Calu3 (cell line): ENCODE results near the gene PLEKHA6. TPM values are rescaled to one million over a fixed set of nuclear protein-coding genes. Genes with fewer than 3 reads are reported as not detected.

ENCODE experiments used
- BruUV-seq: library from RNA; stranded (reverse); fragments of 400-500 nt; replicated peaks from 2 replicates; lab custom pipeline; 2021; lab: Mats Ljungman, UMichigan
- CTCF ChIA-PET: fragments of 300-600 bp; sonication (Branson Sonifier 250); formaldehyde crosslinking; loops from one replicate; lab custom pipeline; 2022; ENCODE audit warnings: antibody characterized with exemption; lab: Charles Lee
- DNase-seq: peaks from one replicate; pipeline ENCODE4 v3.0.0; 2022
- H3K27ac Mint-ChIP-seq: one replicate; pipeline ENCODE4 v1.8.0; 2022; ENCODE audit warnings: mixed read lengths; ENCODE audit not compliant: unreplicated experiment
- H3K27me3 Mint-ChIP-seq: one replicate; pipeline ENCODE4 v1.8.0; 2022; ENCODE audit warnings: mixed read lengths; ENCODE audit not compliant: unreplicated experiment
- H3K36me3 Mint-ChIP-seq: one replicate; pipeline ENCODE4 v1.8.0; 2022; ENCODE audit warnings: mild to moderate bottlenecking, moderate library complexity, mixed read lengths; ENCODE audit not compliant: insufficient read depth, unreplicated experiment
- H3K4me1 Mint-ChIP-seq: one replicate; pipeline ENCODE4 v1.8.0; 2022; ENCODE audit warnings: mild to moderate bottlenecking, low read depth, mixed read lengths; ENCODE audit not compliant: unreplicated experiment
- H3K4me3 Mint-ChIP-seq: one replicate; pipeline ENCODE4 v1.8.0; 2022; ENCODE audit warnings: mild to moderate bottlenecking, low read depth, moderate library complexity, mixed read lengths; ENCODE audit not compliant: unreplicated experiment
- H3K9me3 Mint-ChIP-seq: one replicate; pipeline ENCODE4 v1.8.0; 2022; ENCODE audit warnings: low read depth, mixed read lengths; ENCODE audit not compliant: unreplicated experiment
- CTCF ChIP-seq: fragments of 200-600 bp; IDR thresholded peaks from one replicate; pipeline ENCODE4 v1.8.0; 2022; ENCODE audit warnings: antibody characterized with exemption; ENCODE audit not compliant: unreplicated experiment
- intact Hi-C: fragments of 100-400 bp; cut with micrococcal nuclease; formaldehyde crosslinking; loops from one replicate; pipeline ENCODE4 v1.10.0; 2022; ENCODE audit not compliant: unreplicated experiment
- total RNA-seq: library from RNA; stranded (reverse); gene quantifications from 2 replicates; pipeline ENCODE4 v1.2.3, GENCODE V29; 2022

Gene PLEKHA6
- total RNA-seq, 1 experiment from 2014 or later = 101 TPM

DNA sequence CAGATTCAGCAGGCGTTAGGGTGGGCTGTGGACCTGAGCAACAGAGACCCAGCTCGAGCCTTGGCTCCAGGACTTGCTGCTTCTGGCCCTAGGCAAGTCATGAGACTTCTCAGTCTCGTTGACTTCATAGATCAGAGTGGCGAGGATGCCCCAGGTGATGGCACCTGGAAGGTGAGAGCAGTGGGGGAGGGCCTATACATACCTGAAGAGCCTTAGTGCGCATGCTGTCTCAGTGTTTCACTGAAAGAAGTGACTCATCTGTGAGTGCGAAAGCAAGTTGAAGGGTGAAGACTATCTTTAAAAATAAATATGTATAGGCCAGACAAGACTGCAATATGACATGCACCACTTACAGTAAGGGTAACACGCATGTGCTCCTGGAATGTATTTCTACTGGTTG is 10.1 kb downstream of the PLEKHA6 start:
- BruUV-seq = no TSS peak
- Mint-ChIP-seq H3K4me1 (peaks cover 27% of the 10 kb centered on the region), H3K9me3 (no peaks in the 10 kb centered on the region), H3K27me3 (no peaks in the 10 kb centered on the region), H3K4me3 (no peak overlapping the region), H3K36me3 (no peaks in the 10 kb centered on the region), H3K27ac (no peak overlapping the region)
- TF ChIP-seq CTCF = no peak
- no peak for DNase-seq
- CTCF ChIA-PET = interaction anchor here (0.6 kb wide), 1 partner anchor 20 kb away, joined by 3 read pairs; no protein-coding TSS in a partner anchor
- intact Hi-C loops = no loop called here

DNA sequence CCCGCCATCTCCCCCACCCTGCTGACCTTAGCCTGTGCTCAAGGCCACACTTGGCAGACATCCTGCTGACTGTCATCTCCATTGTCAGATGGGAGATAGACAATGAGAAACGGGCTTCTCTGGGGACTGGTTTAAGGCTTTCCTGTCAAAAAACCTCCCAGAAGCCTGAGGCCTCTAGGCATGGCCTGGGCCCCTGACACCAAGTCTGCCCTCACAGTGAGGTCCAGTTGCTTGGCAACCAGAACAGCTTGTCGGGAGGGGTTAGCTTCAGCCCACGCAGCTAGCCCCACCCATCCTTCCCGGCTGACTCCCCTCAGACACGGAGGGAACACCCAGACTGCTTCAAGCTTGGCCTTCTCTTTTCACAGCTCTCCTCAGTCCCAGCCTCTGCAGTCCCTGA is 11.0 kb downstream of the PLEKHA6 start:
- no peak overlapping the region for H3K4me3 Mint-ChIP-seq
- no peaks in the 10 kb centered on the region for H3K9me3 Mint-ChIP-seq
- no peak overlapping the region for H3K27ac Mint-ChIP-seq
- DNase-seq = no peak
- TF ChIP-seq CTCF = no peak
- H3K36me3 Mint-ChIP-seq = no peaks in the 10 kb centered on the region
- peaks cover 30% of the 10 kb centered on the region for H3K4me1 Mint-ChIP-seq
- intact Hi-C loops = no loop called here
- no TSS peak for BruUV-seq
- CTCF ChIA-PET = no interaction called here
- no peaks in the 10 kb centered on the region for H3K27me3 Mint-ChIP-seq

- BruUV-seq = no TSS peak
- H3K4me1 Mint-ChIP-seq = peaks cover 30% of the 10 kb centered on the region
- H3K36me3 Mint-ChIP-seq = no peaks in the 10 kb centered on the region
- no peak for TF ChIP-seq CTCF
- no peak for DNase-seq
- intact Hi-C loops = no loop called here
- no peak overlapping the region for H3K27ac Mint-ChIP-seq
- H3K27me3 Mint-ChIP-seq = no peaks in the 10 kb centered on the region
- H3K9me3 Mint-ChIP-seq = no peaks in the 10 kb centered on the region
- CTCF ChIA-PET = no interaction called here
- no peak overlapping the region for H3K4me3 Mint-ChIP-seq
Observed at GRCh38 chr1:204348242-204348641, 11.5 kb downstream of the PLEKHA6 start.

DNA sequence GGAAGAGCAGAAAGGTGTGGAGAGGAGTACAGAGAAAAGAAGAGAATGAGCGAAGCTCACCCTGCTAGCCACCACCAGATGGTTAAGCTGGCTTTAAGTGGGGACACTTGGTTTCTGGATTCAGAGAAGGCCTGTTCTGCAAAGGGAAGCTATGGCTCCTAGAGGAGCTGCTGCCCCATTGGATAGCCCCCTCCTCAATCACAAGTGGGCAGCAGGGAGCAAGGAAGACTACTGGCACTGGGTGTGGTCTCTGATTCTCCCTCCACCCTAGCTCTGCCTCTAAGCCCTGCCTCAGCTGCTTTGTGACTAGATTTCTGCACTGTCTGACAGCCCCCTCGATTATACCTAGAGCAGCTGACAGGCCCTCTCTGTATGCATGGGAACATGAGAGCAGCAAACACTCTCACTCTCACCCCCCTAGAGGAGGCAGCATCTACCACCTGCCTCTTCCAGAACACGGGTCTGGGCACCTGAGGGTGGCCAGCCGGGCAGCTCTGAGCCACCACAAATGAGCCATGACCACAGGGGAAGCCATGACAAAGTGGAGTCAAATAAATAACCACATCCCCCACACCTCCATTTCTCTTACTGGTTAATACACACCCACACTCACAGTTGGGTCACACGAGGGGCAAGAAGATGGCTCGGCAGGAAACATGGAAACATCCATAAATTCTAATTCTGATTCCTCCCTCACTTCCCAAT is 13.6 kb downstream of the PLEKHA6 start:
- H3K36me3 Mint-ChIP-seq = no peaks in the 10 kb centered on the region
- no TSS peak for BruUV-seq
- no peak for TF ChIP-seq CTCF
- CTCF ChIA-PET = no interaction called here
- peak overlapping the region; percentile 2 for H3K27ac Mint-ChIP-seq
- no peaks in the 10 kb centered on the region for H3K9me3 Mint-ChIP-seq
- H3K4me3 Mint-ChIP-seq = no peak overlapping the region
- peaks cover 36% of the 10 kb centered on the region for H3K4me1 Mint-ChIP-seq
- intact Hi-C loops = no loop called here
- DNase-seq = no peak
- no peaks in the 10 kb centered on the region for H3K27me3 Mint-ChIP-seq
